Daoy (cell line): Measurements from ENCODE around the gene NF2. TPM values are rescaled to one million over a fixed set of nuclear protein-coding genes. Genes with fewer than 3 reads are reported as not detected.

Experiments used
- DNase-seq: peaks from one replicate; pipeline ENCODE4 v3.0.0-alpha.2; 2015; ENCODE audit warnings: low read depth
- total RNA-seq: library from RNA; depleted of rRNA; stranded (reverse); fragments of >200 nt; shearing (Covaris generic); gene quantifications from 2 replicates; pipeline ENCODE4 v1.2.3, GENCODE V29; 2014

The NF2 gene
- total RNA-seq, 1 experiment from 2014 or later, result 113 TPM

DNA sequence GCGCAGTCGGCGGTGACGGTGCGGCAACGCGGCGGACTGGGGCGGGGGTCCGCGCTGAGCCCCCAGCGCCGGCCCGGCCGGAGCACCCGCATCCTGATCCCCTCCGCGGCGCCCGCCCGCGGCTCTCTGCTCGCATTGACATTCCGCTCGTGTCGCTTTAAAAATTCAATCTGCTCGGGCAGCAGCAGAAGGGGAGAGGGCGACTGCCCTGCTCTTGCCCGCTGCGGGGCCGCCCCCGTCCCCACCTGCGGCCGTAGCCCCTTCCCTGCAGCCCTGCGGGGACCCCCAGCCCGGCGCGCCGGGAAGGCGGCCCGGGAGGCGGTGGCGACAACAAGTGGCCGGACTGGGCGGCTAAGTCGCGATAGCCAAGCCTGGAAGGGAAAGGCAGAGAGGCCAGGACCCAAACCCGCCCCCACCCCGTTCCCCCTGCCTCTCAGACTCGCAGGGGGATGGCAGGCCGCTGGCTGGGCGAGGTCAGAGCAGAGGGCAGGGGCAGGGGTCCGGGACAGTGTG lies 117.4 kb downstream of the NF2 start:
- DNase-seq, result no peak

DNA sequence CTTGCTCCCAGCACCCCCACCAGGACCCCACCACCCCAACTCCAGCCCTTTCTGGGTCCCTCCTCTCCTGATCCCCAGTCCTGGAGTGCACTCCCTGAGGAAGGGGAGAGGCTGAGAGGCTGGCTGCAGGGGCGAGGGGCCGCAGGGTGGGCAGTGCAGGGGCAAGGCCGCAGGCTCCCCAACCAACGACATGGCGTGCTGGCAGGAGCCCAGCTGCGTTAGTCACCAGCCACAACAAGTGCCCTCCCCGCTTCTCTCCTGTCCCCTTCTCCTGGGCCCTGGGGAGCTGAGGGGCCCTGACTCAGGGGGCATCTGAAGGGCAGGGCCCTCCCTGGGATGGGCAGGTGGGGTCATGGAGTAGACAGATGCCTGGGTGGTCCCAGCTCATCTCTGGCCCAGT lies 118.7 kb downstream of the NF2 start:
- peak; percentile 85 for DNase-seq

DNA sequence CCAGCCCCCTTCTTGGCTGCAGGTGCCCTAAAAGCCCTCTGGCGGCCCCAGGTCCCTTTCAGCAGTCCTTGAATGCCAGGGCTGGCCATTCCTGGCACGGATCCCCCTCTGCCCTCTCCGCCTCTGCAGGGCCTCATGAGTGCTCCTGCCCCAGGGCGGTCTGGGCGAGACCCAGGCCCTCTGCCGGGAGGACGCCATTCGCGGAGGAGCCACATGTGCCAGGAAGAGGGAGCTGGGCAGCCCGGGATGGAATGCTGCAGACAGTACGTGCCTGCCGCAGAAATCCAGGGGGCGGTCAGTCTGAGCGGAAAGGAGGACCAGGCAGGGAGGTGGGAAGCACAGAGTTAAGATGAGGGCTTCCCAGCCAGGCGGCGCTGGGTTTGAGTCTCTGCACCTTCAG lies 119.2 kb downstream of the NF2 start:
- no peak for DNase-seq

DNA sequence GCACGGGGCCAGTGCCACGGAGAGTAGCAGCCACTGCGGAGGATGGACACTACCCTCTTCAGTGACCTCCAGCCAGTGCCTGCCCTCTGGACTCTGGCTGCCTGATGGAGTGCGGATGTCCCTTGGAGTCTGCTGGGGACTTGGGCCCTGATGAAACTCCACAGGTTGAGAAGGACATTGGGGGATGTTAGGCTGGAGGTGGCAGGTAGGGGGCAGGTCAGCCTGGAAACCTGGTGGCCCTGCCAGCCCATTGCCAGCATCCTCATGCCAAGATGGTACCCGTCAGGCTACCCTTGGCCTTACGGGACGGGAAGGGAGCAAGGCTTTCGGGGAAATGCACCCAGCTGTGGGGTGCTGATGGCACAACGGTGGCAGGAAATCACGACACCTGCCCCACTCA lies 120.3 kb downstream of the NF2 start:
- DNase-seq, result no peak

DNA sequence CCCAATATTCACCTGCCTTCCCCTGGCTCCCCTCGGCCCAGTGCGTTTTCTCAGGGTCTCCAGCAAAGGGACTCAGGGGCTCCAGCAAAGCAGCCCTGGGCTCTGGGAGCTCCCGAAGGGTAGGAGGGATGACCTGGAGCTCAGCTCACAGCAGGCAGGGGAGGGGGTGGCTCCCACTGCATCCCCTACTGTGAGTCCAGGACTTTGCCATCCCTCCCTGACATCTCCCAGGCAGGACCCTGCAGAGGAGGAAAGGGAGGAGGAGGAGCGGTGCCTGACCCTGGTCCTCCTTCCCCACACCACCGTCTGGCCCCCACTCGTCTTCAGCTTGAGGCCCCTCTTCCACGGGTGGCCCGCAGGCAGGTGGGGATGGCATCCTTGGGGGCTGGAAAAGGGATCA lies 121.4 kb downstream of the NF2 start:
- DNase-seq, result no peak

DNA sequence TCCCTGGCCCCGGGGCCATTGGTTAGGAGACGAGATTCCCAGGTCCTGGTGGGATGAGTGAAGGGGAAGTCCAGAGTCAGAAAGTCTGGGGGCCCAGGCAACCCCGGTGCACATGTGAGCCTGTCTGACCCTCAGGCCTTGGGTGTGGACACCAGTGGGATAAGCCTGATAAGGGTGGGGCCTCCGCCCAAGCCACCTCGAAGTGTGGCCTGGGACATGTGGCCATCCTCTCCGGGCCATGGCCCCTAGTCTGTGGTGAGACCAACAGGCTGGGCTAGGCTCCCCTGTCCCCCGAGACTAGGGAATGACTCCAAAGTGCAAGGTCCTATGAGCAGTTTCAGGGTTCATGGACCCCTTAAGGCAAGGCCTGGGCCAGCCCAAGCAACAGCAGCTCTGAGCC lies 122.7 kb downstream of the NF2 start:
- no peak for DNase-seq

DNA sequence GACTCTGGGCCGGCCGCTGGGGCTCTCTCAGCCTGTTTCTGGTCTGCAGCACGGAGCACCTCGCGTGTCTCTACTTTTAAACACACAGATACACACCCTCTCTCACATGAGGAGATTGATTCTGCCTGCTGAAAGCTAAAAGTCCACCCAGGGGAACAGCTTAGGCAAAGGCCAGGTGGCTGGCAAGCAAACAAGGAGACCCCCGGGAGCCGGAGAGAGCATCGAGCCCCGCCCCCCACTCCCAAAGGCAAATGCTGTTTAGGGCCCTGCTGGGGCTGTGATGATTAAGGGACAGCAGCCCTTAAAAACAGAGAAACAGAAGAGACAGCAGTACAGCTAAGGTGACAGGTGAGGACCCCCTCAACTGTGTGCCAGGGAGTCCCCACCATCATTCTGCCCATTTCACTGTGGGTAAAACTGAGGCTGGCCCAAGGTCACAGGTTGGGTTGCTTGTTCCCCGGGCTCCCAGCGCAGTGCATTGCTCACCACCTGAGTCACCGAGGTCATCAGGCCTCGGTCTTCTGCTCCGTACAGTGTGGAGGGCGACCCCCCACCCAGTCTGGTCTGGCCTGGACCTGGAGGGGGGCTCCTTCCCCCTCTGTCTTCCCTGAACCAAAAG lies 123.2 kb downstream of the NF2 start:
- peak; percentile 26 for DNase-seq

DNA sequence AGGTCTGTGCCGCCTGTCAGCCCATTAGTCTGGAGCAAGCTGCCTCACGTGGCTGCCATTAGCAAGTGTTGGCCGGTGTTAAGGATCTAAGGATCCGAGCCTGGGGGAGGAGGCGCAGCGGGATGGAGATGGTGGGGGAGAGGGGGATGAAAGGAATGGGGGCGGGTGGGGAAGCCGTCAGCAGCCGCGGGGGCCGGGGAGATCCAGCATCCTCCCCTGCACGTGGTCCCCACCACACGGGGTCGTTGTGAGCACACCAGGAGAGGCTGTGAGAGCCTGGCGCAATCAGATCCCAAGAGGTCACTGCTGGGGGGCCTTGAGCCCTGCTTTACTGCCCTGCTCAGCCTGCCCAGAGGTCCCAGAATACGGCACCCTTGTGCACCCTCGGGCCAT lies 123.7 kb downstream of the NF2 start:
- peak; percentile 61 for DNase-seq

DNA sequence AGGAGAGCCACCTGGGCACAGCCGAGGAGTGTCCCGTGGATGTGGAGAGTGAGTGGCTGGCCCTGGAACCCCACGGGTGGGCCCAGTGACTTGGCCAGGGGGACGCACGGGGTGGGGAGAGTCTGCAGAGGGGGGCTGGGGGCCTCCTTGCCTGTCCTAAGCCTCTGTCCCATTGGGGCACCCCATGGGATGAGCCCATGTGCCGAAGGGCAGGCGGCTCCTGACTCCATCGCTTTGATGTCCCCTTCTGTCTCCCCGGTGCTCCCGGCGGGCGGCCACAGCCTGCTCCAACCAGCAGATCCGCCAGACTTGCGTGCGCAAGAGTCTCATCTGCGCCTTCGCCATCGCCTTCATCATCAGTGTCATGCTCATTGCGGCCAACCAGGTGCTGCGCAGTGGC lies 125.7 kb downstream of the NF2 start:
- DNase-seq, result no peak

DNA sequence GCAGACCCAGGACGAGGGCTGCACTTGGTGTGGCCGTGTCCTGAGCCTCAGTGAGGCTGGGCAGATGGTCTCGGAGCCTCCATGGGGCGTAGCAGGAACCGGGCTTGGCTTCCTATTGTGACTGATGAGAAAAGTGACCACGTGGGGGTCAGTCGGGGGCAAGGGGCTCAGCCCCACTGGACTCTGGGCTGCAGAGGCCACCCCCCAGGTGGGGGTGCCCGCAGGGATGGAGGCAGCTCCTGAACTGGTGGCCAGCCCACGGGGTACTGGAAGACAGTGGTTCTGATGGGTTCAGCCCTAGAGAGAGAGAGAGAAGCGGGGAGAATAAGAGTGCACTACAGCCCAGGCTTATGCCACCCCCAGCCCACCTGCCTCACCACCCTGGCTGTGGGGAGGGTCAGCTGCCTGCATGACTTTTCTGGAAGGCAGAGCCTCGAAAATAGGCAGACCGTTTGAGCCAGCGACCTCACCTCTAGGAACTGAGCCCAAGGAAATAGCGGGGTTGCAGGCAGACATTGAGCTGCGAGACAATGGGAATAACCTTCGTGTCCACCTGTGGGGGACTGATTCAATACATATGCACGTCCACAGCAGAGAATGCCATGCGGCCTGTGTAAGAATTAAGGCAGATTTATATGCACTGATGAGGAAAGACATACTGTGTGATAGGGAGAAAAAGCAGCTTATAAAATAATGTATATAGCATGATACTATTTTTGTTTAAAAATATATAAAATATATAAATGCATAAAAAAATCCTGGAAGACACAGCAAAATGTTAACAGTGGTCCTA lies 127.8 kb downstream of the NF2 start:
- no peak for DNase-seq

DNA sequence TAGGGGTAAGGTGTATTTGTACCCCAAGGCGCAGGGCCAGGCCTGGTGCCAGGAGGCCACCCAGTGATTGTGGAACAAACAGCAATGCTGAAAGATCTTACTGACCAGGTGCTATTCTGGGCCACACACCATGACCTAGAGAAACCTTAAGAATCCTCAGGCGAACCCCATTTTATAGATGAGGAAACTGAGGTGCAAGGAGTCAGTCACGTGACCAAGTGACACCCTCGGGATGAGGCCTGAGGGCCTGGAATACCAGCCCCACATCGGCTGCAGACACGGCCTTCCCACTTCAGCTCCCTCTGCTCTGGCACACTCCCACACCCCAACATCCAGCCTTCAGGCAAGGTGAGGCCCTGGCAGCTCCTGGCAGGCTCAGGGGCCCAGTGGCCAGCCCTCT lies 129.4 kb downstream of the NF2 start:
- no peak for DNase-seq

DNA sequence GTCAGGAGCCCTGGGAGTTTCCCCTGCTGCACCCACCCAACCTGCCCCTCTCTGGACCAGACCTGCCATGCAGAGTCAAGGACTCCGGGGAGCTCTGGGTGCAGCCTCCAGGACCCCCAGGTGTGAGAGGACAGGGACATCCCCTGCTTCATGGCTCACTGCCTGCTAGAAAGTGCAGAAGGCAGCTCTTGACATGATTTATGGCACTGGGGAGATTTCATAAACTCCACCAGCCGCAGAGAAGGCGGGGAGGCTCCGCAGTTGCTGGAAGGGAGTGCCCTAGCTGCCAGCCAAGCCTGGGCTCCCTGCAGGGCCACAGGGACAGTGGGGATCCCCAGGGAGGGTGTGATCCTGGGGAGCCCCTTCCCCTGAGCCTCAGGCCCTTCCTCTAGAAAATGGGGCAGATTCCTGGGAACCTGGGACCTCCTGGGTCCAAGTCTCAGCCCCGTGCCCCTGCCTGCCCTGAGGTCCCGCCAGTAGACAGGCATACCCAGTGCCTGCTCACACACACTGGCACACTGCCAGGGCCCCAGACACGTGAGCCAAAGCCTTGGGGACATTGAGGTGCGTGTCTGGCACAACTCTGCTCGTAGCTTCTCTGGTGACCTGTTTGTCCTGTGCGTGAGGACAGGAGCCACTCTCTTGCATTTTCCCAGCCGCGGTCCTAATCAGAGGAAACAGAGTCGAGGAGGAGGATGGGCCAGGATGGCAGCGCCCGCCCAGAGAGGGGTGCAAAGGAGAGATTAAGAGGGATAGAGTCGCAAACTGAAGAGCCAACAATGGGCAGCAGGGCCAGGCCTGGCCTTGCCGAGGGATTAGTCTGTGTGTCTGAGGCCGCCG lies 130.1 kb downstream of the NF2 start:
- no peak for DNase-seq

DNA sequence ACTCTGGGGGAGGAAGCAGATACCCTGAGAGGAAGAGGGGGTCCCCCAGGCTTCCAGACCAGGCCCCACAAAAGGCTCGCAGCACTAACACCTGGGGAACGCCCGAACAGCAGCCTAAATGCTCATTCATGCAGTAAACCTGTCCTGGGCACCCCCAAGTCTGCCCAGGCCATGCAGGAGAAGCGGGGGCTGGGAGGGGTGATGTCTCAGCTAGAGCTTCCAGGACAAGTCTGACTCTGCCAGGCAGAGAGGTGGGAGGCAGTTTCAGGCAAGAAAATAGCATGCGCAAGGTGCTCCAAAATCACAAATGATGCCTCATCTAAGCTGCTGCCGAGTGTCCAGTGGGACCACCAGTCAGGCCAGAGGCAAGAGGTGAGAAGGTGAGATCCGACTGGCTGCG lies 131.0 kb downstream of the NF2 start:
- DNase-seq, result no peak

DNA sequence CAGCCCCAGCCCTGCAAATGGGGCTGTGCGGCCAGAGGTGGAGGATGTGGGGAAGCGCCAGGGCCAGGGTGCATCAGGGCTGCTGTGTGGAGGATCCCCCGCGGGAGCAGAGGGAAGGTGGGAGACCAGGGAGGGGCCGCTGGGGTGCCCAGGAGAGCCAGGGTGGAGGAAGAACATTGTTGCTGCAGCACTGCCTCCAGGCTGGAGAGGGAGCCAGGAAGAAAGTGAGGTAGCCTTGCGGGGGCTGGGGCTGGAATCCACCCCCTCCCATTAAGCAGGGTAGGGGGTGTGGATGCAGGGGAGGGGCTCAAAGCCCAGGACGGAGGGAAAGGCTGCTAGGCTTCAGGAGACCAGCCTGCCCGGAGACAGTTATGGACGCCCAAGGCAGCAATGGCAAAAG lies 131.4 kb downstream of the NF2 start:
- DNase-seq, result no peak

DNA sequence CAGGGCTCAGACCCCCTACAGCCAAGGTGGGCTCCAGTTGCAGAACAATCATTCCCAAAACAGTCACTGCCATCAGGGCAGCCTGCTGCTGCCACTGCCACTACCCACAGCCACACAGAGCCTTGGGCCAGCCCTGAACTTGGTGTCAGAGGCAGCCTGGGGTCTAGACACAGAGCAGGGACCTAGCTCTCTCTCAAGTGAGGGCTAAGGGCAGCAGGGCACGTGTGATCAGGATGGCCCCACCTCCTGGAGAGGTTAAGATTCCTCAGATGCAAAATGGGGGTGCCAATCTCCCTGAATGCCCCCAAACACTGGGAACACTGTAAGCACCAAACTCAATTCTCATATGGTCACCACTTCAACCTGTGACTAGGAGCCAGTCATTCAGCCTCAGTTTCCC lies 132.0 kb downstream of the NF2 start:
- DNase-seq, result no peak

DNA sequence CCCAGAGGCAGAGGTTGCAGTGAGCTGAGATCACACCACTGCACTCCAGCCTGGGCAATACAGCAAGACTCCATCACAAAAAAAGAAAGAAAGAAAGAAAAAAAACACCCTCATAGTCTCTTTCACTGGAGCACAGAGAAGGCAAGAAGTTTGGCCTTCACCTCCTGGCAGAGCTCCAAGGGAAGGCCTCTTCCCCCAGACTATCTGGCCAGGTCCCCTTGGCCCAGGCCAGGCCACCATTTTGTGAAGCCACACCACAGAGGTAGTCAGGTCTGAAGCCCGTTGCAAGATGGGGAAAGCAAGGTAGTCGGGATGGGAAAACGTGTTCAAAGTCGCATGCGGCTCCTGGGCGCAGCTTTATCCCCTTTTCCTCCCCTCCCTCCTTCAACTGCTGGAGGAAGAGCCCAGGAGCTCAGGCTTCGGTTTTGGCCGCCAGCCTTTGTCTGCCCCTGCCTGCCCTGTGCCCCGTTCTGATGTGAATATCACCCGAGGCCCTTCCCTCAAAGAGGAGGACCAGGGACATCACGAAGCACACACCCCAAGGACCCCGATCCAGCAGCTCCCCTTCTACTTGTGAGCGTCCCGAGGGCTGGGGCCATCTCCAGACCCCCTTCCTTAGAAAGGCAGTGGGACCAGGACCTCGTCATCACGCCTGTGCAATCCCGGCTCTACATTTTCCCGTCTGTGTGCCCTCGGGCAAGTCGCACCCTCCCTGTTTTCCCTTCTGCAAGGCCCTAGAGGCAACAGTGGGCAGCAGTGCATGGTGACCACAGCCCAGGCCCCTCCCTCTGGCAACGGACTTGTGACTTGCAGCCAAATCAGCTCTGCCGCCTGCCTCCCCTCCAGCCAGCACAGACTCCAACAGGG lies 134.1 kb downstream of the NF2 start:
- no peak for DNase-seq

DNA sequence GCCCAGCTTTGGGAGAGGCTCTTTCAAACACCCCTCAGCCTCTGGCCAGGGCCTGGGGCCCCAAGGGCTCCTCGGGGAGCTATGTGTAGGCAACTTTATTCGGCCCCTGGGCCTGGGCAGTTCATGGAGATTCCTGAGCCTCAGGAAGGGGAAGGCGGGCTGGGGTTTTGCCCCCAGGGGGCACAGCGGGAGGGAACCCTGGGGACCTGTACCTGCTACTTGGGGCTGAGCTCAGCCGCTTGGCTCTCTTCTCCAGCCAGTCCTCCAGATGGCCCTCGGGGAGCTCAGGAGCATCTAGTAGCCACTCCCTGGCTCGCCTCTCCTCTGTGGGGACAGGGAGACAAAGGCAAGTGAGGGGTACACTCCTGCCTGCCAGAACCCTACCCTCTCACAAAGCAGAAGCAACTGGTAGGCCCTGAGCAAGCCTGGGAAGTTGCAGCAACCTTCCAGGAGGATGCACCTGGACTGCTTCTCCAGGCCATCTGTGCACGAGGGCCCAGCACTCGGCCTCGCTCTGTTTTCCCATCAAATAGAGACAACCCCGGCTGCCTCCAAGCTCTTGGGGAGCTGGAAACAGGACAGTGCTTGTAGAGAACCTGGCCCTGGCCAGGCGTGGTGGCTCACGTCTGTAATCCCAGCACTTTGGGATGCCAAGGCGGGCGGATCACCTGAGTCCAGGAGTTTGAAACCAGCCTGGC lies 134.8 kb downstream of the NF2 start:
- no peak for DNase-seq

DNA sequence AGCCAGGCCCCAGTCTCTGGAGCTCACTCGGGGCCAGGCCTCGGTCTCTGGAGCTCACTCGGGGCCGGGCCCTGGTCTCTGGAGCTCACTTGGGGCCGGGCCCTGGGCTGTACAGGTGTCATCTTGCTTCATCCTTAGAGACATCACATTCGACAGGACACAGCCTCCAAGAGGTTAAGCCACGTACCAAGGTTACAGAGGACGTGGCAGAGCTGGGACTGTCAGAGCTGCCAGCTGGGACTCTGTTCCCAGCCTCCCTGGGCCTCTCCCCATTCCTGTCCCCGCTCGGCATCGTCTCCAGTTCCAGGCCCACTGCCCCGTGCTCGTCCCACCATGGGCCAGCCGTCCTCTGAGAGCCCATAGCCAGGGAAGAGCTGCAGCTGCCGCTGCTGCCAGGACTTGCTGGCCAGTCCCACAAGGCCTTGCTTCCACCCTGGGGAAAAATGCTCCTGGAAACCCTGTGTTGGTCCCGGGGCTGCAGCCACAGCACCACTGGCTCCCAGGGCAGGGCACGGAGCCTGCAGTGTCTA lies 136.0 kb downstream of the NF2 start:
- no peak for DNase-seq

DNA sequence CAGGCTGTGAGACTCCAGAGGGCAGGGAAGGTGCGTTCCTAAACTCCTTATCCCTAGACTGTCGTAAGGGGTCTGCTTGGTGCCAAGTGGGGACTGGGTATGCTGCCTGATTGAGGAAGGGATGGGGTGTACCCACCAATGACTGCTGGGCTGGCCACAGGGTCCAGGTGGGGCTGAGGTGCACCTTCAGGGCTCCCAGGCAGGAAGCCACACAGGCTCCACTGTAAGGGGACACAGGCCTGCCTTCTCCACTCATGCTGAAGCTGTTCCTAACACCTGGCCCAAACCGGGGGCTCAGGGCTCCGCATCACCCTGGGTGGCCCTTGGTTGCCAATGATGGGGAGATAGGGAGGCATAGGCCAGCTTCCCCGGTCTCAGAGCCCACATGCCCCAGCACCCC lies 136.8 kb downstream of the NF2 start:
- DNase-seq, result no peak

DNA sequence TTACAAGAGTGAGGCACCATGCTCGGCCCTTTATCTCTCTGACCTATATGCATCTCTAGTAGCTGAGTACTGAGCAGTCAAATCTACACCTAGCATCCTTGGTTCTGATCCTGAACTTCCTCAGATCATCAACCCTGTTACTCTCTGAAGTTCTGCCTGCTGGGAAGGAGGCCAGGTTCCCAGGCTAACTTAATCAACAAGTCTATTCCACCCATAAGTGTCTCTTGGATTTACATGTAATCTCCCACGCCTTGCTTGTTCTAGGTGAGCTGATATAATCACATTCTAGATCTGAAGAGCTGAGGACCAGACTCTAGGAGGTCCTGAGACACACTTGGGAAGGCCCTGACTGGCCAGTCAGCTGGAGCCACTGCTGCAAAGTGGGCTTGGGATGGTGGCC lies 138.5 kb downstream of the NF2 start:
- DNase-seq, result no peak

DNA sequence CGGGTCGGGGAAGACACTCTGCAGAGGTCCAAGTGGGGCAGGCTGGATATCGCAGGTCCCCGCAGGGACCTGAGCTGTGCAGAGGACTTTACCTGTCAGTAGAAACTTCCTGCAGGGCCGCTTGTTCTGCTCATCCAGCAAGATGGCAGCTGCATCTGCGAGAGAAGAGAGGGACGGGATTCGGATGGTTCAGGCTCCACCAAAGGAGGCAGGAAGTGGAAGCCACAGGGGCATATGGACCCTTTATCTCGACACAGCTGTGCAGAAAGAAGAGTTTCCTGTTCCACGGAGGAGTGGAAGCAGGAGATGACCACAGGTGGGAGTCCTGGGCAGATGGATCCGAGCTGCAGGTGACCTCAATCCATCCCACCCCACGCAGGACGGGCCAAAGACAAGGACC lies 138.9 kb downstream of the NF2 start:
- no peak for DNase-seq
